OCI-LY7 (cell line): ENCODE results near the gene UGT1A3.

Experiments
- CTCF ChIP-seq: fragments of 200-600 bp; sonication (generic); conservative IDR thresholded peaks from 2 replicates; pipeline ENCODE4 v1.5.1; 2014; ENCODE audit warnings: mild to moderate bottlenecking, antibody characterized with exemption, low read length, moderate library complexity, mixed read lengths
- EZH2phosphoT487 ChIP-seq: fragments of 200-600 bp; sonication (generic); IDR thresholded peaks from 2 replicates; pipeline ENCODE4 v1.6.1; 2018; ENCODE audit warnings: low read depth, borderline replicate concordance, mild to moderate bottlenecking, mixed run types, antibody characterized with exemption, low read length, moderate library complexity, mixed read lengths

- no peak for TF ChIP-seq EZH2phosphoT487
- TF ChIP-seq CTCF = no peak
Observed at GRCh38 chr2:233768076-233768475, 39.2 kb downstream of the UGT1A3 start.
